Endothelial cell of umbilical vein (primary cell): ENCODE data around the gene TMEM229B. TPM values are rescaled to one million over a fixed set of nuclear protein-coding genes. Genes with fewer than 3 reads are reported as not detected.

ENCODE experiments used
- BruUV-seq: library from RNA; stranded (reverse); fragments of 400-500 nt; replicated peaks from 2 replicates; lab custom pipeline; 2021; lab: Mats Ljungman, UMichigan
- CTCF ChIA-PET: fragments of 300-600, 350-600 bp; sonication (Branson Sonifier 250); formaldehyde crosslinking; loops from one replicate; lab custom pipeline; 2021; ENCODE audit warnings: antibody characterized with exemption, inconsistent platforms; lab: Charles Lee
- POLR2A ChIA-PET: fragments of 300-600, 350-600 bp; sonication (Branson Sonifier 250); formaldehyde crosslinking; loops from one replicate; lab custom pipeline; 2021; ENCODE audit warnings: antibody characterized with exemption, inconsistent platforms; lab: Charles Lee
- DNase-seq: peaks from one replicate; pipeline ENCODE4 v3.0.0-alpha.2; 2011; ENCODE audit warnings: low read depth, low spot score
- FAIRE-seq: peaks from 2 replicates; lab custom pipeline; 2011; peaks lifted over from hg19 to GRCh38; lab: Jason Lieb, UNC
- H2AFZ ChIP-seq: 2 replicates; pipeline ENCODE4 v1.6.0; 2012; ENCODE audit warnings: low read depth, low read length, control low read depth, inconsistent platforms
- H3K27ac ChIP-seq: 2 replicates; pipeline ENCODE4 v1.5.1; 2011; ENCODE audit warnings: low read depth, mild to moderate bottlenecking, control low read depth, low read length, moderate library complexity; ENCODE audit not compliant: insufficient read depth
- H3K27me3 ChIP-seq, 2 experiments: 2 replicates each; pipeline versions ENCODE4 v1.6.0 to v1.6.1; 2011; ENCODE audit warnings: low read length in 2 of 2, mixed read lengths in 1 of 2; ENCODE audit not compliant: control insufficient read depth in 2 of 2, insufficient read depth in 2 of 2
- H3K36me3 ChIP-seq, 2 experiments: 2 replicates in 1 of 2; 3 replicates in 1 of 2; pipeline ENCODE4 v1.5.1; 2011; ENCODE audit warnings: low read length in 2 of 2, mild to moderate bottlenecking in 1 of 2, moderate library complexity in 1 of 2; ENCODE audit not compliant: control insufficient read depth in 2 of 2, insufficient read depth in 2 of 2; ENCODE audit errors: extremely low read depth in 1 of 2
- H3K4me1 ChIP-seq: 3 replicates; pipeline ENCODE4 v1.5.1; 2011; ENCODE audit warnings: mild to moderate bottlenecking, low read length; ENCODE audit not compliant: control insufficient read depth, insufficient read depth; ENCODE audit errors: extremely low read depth
- H3K4me2 ChIP-seq: 2 replicates; pipeline ENCODE4 v1.6.1; 2011; ENCODE audit warnings: low read length, control low read depth, mixed read lengths; ENCODE audit not compliant: insufficient read depth
- H3K4me3 ChIP-seq, 3 experiments: fragments of 200-600 bp in 1 of 3; sonication (generic), shearing (Covaris generic) in 1 of 3; replicated peaks in 1 of 3; 2 replicates each; pipeline ENCODE4 v1.5.1; 2011 to 2016; ENCODE audit warnings: control low read depth in 3 of 3, low read length in 3 of 3, mild to moderate bottlenecking in 2 of 3, inconsistent platforms in 1 of 3, low read depth in 1 of 3, moderate library complexity in 1 of 3; ENCODE audit not compliant: insufficient read depth in 1 of 3
- H3K79me2 ChIP-seq: 2 replicates; pipeline ENCODE4 v1.6.0; 2012; ENCODE audit warnings: low read length, inconsistent platforms; ENCODE audit not compliant: control insufficient read depth, insufficient read depth
- H3K9ac ChIP-seq: replicated peaks from 2 replicates; pipeline ENCODE3; 2011; ENCODE audit warnings: low read length, control low read depth; ENCODE audit not compliant: insufficient read depth; ENCODE audit errors: extremely low read depth
- H3K9me1 ChIP-seq: replicated peaks from 3 replicates; pipeline ENCODE4 v1.6.0; 2011; ENCODE audit warnings: mild to moderate bottlenecking, low read length; ENCODE audit not compliant: control insufficient read depth, insufficient read depth; ENCODE audit errors: extremely low read depth
- H3K9me3 ChIP-seq: replicated peaks from 2 replicates; pipeline ENCODE4 v1.5.1; 2012; ENCODE audit warnings: low read length, inconsistent platforms; ENCODE audit not compliant: control insufficient read depth, insufficient read depth
- H4K20me1 ChIP-seq: replicated peaks from 2 replicates; pipeline ENCODE3; 2011; ENCODE audit warnings: mild to moderate bottlenecking, low read length; ENCODE audit not compliant: control insufficient read depth, insufficient read depth; ENCODE audit errors: extremely low read depth
- CTCF ChIP-seq, 2 donors: IDR thresholded peaks; 1 replicate in 1 of 2; 2 replicates in 1 of 2; pipeline ENCODE4 v1.5.1; 2011; ENCODE audit warnings: low read length in 2 of 2, mild to moderate bottlenecking in 2 of 2, moderate library complexity in 2 of 2, control low read depth in 1 of 2, inconsistent platforms in 1 of 2, low read depth in 1 of 2; ENCODE audit not compliant: insufficient read depth in 1 of 2; ENCODE audit errors: extremely low read depth in 1 of 2
- EZH2 ChIP-seq: IDR thresholded peaks from 2 replicates; pipeline ENCODE4 v1.6.1; 2012; ENCODE audit warnings: borderline replicate concordance, low read depth, mild to moderate bottlenecking, moderate library complexity, low read length, inconsistent platforms; ENCODE audit not compliant: severe bottlenecking
- FOS ChIP-seq: IDR thresholded peaks from 2 replicates; pipeline ENCODE4 v1.6.1; 2011; ENCODE audit warnings: mild to moderate bottlenecking, low read length, moderate library complexity, borderline replicate concordance; ENCODE audit not compliant: insufficient read depth
- GATA2 ChIP-seq: IDR thresholded peaks from 2 replicates; pipeline ENCODE4 v1.7.0; 2011; ENCODE audit warnings: low read depth, mild to moderate bottlenecking, moderate library complexity, mixed read lengths, low read length; ENCODE audit not compliant: insufficient read length, insufficient read depth
- JUN ChIP-seq: IDR thresholded peaks from 2 replicates; pipeline ENCODE4 v1.6.1; 2011; ENCODE audit warnings: borderline replicate concordance, low read depth; ENCODE audit not compliant: insufficient read length, insufficient read depth
- MAX ChIP-seq: IDR thresholded peaks from 2 replicates; pipeline ENCODE4 v1.6.1; 2011; ENCODE audit not compliant: insufficient read depth, insufficient read length
- MYC ChIP-seq: IDR thresholded peaks from one replicate; pipeline ENCODE4 v1.6.1; 2011; ENCODE audit warnings: mild to moderate bottlenecking, low read depth, low read length
- POLR2A ChIP-seq: IDR thresholded peaks from 2 replicates; pipeline ENCODE4 v1.6.1; 2012; ENCODE audit warnings: low read depth, mild to moderate bottlenecking, control low read depth, low read length
- POLR2AphosphoS5 ChIP-seq: IDR thresholded peaks from 2 replicates; pipeline ENCODE4 v1.6.1; 2012; ENCODE audit warnings: low read depth, mild to moderate bottlenecking, control low read depth, low read length, moderate library complexity; ENCODE audit not compliant: insufficient read depth
- dilution Hi-C: fragments of 300-500 bp; cut with MboI; formaldehyde crosslinking; loops from one replicate; pipeline ENCODE4 v1.15.0; 2019; ENCODE audit warnings: low sequenced_read_pairs; ENCODE audit not compliant: extremely low pct_ligation_motif_present
- intact Hi-C: fragments of 100-400 bp; cut with micrococcal nuclease; formaldehyde crosslinking; loops from one replicate; pipeline ENCODE4 v1.10.0; 2022
- polyA plus RNA-seq, 4 experiments: library from polyadenylated mRNA; depleted of rRNA in 3 of 4; stranded (reverse) in 3 of 4; unstranded in 1 of 4; fragments of >200 nt; gene quantifications; 2 replicates each; pipeline versions ENCODE4 v1.2.1 to v1.2.3, GENCODE V29; 2011 to 2012; ENCODE audit warnings: missing spikeins in 1 of 4
- total RNA-seq: library from RNA; stranded (reverse); gene quantifications from 2 replicates; pipeline ENCODE4 v1.2.3, GENCODE V29; 2021

TMEM229B gene
- total and polyA plus RNA-seq, 2 donors (not counting 3 experiments of a cell fraction or from before 2014, with no cell fraction given), result 0.03 TPM; not detected in 1

GRCh38 chr14:67461341-67461985, 27.1 kb downstream of the TMEM229B start:
- Histone ChIP-seq H4K20me1 (no peaks in the 10 kb centered on the region), H3K36me3 (no peaks in the 10 kb centered on the region), H3K9me1 (no peaks in the 10 kb centered on the region), H3K27me3 (peaks cover 8 to 14% of the 10 kb centered on the region in 2 experiments), H3K4me1 (no peaks in the 10 kb centered on the region), H3K79me2 (no peaks in the 10 kb centered on the region), H3K4me3 (no peak overlapping the region), H3K9ac (no peak overlapping the region), H2AFZ (no peak overlapping the region), H3K4me2 (no peak overlapping the region), H3K9me3 (no peaks in the 10 kb centered on the region), H3K27ac (no peak overlapping the region)
- POLR2A ChIA-PET, result no interaction called here
- CTCF ChIA-PET, result interaction anchor here (1.2 kb wide), 2 partner anchors 65 to 102 kb away, joined by 3 to 4 read pairs; partner anchors contain the start of genes ATP6V1D and EIF2S1
- dilution Hi-C loops (no loop called here), intact Hi-C loops (no loop called here)
- no TSS peak for BruUV-seq
- TF ChIP-seq JUN, result no peak
- TF ChIP-seq POLR2AphosphoS5, result no peak
- TF ChIP-seq POLR2A, result no peak
- no peak for TF ChIP-seq EZH2
- no peak for TF ChIP-seq MAX
- no peak for TF ChIP-seq CTCF (IDR thresholded peaks at IDR 0.05; ENCODE audit: extremely low read depth in 1 of 2, insufficient read depth in 1 of 2, low read depth in 1 of 2, low read length in 2 of 2)
- TF ChIP-seq MYC, result no peak
- TF ChIP-seq FOS, result no peak
- no peak for TF ChIP-seq GATA2
- DNase-seq, result no peak
- FAIRE-seq, result no peak
